ENCODE measurements around the gene NOVA1. TPM values are rescaled to one million over a fixed set of nuclear protein-coding genes. Genes with fewer than 3 reads are reported as not detected.

NOVA1 gene
- total RNA-seq, 1 donor from 2014 or later = 0.30 TPM

- no peaks in the 10 kb centered on the region for H3K9me3 Mint-ChIP-seq
- no peaks in the 10 kb centered on the region for H3K27me3 Mint-ChIP-seq
- intact Hi-C loops (cut with micrococcal nuclease) = no loop called here
- no peak for DNase-seq
- no peak overlapping the region for H3K27ac Mint-ChIP-seq
- no peaks in the 10 kb centered on the region for H3K36me3 Mint-ChIP-seq (ENCODE audit: low read depth)
- H3K4me1 Mint-ChIP-seq = no peaks in the 10 kb centered on the region
- H3K4me3 Mint-ChIP-seq = no peak overlapping the region
These were observed 143.7 kb downstream of the NOVA1 start for GRCh38 chr14:26454105-26454504.

GRCh38 chr14:26448181-26448855 lies 149.5 kb downstream of the NOVA1 start:
- no peak for DNase-seq
- intact Hi-C loops (cut with micrococcal nuclease) = no loop called here
- Mint-ChIP-seq H3K9me3 (peaks cover 3% of the 10 kb centered on the region), H3K27ac (no peak overlapping the region), H3K4me1 (no peaks in the 10 kb centered on the region), H3K4me3 (no peak overlapping the region), H3K27me3 (no peaks in the 10 kb centered on the region), H3K36me3 (ENCODE audit: low read depth) (no peaks in the 10 kb centered on the region)

DNA sequence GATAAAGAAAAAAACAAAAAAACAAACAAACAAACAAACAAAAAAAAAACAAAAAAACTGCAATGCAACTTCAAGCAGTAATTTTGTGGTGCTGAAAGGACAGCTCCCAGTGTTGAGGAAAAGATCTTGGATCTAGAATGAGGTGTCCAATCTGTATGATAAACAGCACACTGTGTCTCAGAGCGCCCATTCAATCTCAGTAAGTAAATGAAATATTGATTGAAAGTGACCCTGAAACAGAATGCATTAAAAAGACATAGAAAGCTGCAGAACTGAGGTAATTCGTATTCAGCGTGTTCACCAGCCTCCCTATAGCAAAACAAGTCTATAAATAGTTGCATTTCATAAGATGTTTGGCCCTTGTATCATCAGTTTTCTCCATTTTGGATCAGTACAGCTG lies 153.0 kb downstream of the NOVA1 start:
- H3K27ac Mint-ChIP-seq = no peak overlapping the region
- no peaks in the 10 kb centered on the region for H3K4me1 Mint-ChIP-seq
- H3K9me3 Mint-ChIP-seq = peaks cover 3% of the 10 kb centered on the region
- H3K27me3 Mint-ChIP-seq = no peaks in the 10 kb centered on the region
- H3K4me3 Mint-ChIP-seq = no peak overlapping the region
- intact Hi-C loops (cut with micrococcal nuclease) = no loop called here
- no peaks in the 10 kb centered on the region for H3K36me3 Mint-ChIP-seq (ENCODE audit: low read depth)
- DNase-seq = no peak

GRCh38 chr14:26443654-26444053 lies 154.2 kb downstream of the NOVA1 start:
- Mint-ChIP-seq H3K27me3 (no peaks in the 10 kb centered on the region), H3K4me3 (no peak overlapping the region), H3K4me1 (no peaks in the 10 kb centered on the region), H3K9me3 (peaks cover 3% of the 10 kb centered on the region), H3K36me3 (ENCODE audit: low read depth) (no peaks in the 10 kb centered on the region), H3K27ac (no peak overlapping the region)
- no peak for DNase-seq
- intact Hi-C loops (cut with micrococcal nuclease) = no loop called here

GRCh38 chr14:26429205-26429604 lies 168.6 kb downstream of the NOVA1 start:
- no peak for DNase-seq
- peaks cover 9% of the 10 kb centered on the region for H3K9me3 Mint-ChIP-seq
- no peaks in the 10 kb centered on the region for H3K36me3 Mint-ChIP-seq (ENCODE audit: low read depth)
- no peaks in the 10 kb centered on the region for H3K4me1 Mint-ChIP-seq
- H3K27ac Mint-ChIP-seq = no peak overlapping the region
- intact Hi-C loops (cut with micrococcal nuclease) = no loop called here
- H3K4me3 Mint-ChIP-seq = no peak overlapping the region
- no peaks in the 10 kb centered on the region for H3K27me3 Mint-ChIP-seq

DNA sequence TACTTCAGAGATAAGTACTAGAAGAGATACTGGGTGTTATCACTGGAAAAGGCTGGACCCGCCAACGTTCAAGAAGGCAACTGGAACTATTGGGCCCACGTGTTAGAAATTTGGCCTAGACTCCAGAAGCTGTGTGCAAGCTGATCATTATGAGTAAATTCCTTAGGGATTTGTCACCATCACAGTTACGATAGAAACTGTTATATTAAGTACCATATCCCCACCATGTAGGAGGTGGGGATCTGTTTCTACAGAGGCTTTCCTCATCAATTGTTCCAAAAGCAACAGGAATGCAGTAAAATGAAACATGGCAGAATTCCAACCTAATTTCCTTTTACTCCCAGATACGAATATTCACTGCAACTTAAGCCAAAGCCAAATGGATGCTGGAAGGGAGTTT lies 170.7 kb downstream of the NOVA1 start:
- no peaks in the 10 kb centered on the region for H3K4me1 Mint-ChIP-seq
- no peak overlapping the region for H3K4me3 Mint-ChIP-seq
- H3K9me3 Mint-ChIP-seq = peaks cover 9% of the 10 kb centered on the region
- no peaks in the 10 kb centered on the region for H3K27me3 Mint-ChIP-seq
- intact Hi-C loops (cut with micrococcal nuclease) = no loop called here
- H3K36me3 Mint-ChIP-seq (ENCODE audit: low read depth) = no peaks in the 10 kb centered on the region
- DNase-seq = no peak
- no peak overlapping the region for H3K27ac Mint-ChIP-seq

GRCh38 chr14:26424537-26424936 lies 173.3 kb downstream of the NOVA1 start:
- Mint-ChIP-seq H3K4me3 (no peak overlapping the region), H3K4me1 (no peaks in the 10 kb centered on the region), H3K36me3 (ENCODE audit: low read depth) (no peaks in the 10 kb centered on the region), H3K9me3 (peaks cover 5% of the 10 kb centered on the region), H3K27ac (no peak overlapping the region), H3K27me3 (no peaks in the 10 kb centered on the region)
- intact Hi-C loops (cut with micrococcal nuclease) = no loop called here
- no peak for DNase-seq

DNA sequence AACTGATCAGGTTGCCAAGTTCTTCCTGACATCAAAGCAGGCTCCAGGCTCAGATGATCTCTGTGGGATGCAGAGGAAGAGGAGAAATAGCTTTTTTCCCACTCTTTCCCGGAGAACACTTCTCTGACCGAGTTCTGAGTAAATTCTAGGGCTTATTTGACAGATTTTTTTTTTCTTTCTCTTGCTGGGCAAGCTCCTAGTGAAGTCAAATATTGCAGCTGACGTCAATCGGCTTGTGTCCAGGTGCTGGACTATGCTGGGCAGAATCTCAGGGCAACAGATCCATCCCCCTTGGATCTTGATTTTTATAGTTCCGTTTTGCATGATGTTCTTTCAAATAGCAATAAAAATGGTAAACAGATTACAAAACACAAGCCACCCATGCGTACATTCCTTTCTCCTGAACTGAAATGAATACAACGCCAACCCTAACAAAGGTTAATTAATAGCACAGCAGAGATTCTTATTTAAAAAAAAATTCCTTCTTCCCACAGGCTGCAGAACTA lies 182.2 kb downstream of the NOVA1 start:
- peaks cover 13% of the 10 kb centered on the region for H3K9me3 Mint-ChIP-seq
- no peak for DNase-seq
- H3K36me3 Mint-ChIP-seq (ENCODE audit: low read depth) = no peaks in the 10 kb centered on the region
- H3K27ac Mint-ChIP-seq = no peak overlapping the region
- no peaks in the 10 kb centered on the region for H3K27me3 Mint-ChIP-seq
- no peak overlapping the region for H3K4me3 Mint-ChIP-seq
- intact Hi-C loops (cut with micrococcal nuclease) = no loop called here
- H3K4me1 Mint-ChIP-seq = no peaks in the 10 kb centered on the region

DNA sequence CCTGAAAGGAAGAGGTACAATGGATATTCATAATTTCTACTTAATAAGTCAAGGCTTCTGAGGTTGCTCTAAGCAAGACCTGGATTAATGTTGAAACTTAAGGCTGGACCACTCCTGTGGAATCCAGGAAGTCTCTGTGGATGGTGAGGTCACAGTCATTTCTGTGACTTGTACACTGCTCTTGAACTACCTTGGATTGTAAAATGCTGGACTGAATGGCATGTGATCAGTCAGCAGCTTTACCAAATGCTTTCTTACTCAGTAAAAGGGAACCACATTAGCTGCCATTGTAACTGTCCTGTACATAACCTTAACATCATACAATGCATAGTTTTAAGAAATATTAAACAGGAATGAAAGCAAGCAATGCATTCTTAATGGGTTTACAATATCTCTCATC lies 182.9 kb downstream of the NOVA1 start:
- no peaks in the 10 kb centered on the region for H3K27me3 Mint-ChIP-seq
- DNase-seq = no peak
- peaks cover 15% of the 10 kb centered on the region for H3K9me3 Mint-ChIP-seq
- no peaks in the 10 kb centered on the region for H3K4me1 Mint-ChIP-seq
- no peak overlapping the region for H3K4me3 Mint-ChIP-seq
- H3K27ac Mint-ChIP-seq = no peak overlapping the region
- intact Hi-C loops (cut with micrococcal nuclease) = no loop called here
- no peaks in the 10 kb centered on the region for H3K36me3 Mint-ChIP-seq (ENCODE audit: low read depth)

GRCh38 chr14:26414103-26414502 lies 183.7 kb downstream of the NOVA1 start:
- Mint-ChIP-seq H3K4me3 (no peak overlapping the region), H3K27me3 (no peaks in the 10 kb centered on the region), H3K4me1 (no peaks in the 10 kb centered on the region), H3K36me3 (ENCODE audit: low read depth) (no peaks in the 10 kb centered on the region), H3K27ac (no peak overlapping the region), H3K9me3 (peaks cover 15% of the 10 kb centered on the region)
- intact Hi-C loops (cut with micrococcal nuclease) = no loop called here
- DNase-seq = no peak

DNA sequence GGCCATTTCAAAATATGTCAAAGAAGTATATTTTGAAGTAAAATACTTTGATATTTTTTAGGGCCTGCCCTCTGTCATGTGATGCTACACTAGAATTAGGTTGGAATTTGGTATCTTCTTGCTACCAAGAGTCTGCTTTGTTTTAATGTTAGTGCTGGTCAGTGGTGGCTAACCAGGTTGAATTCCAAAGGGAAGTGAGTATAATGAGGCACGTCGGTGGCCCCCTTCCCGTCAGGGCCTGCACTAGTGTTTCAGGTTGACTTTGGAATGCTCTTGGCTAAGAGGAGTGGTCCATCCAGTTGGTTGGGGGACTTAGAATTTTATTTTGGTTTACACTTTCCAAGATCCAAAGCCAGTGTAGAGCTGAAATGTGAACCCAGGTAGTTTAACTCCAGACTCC lies 185.4 kb downstream of the NOVA1 start:
- no peak for DNase-seq
- no peak overlapping the region for H3K27ac Mint-ChIP-seq
- H3K27me3 Mint-ChIP-seq = no peaks in the 10 kb centered on the region
- H3K4me1 Mint-ChIP-seq = no peaks in the 10 kb centered on the region
- intact Hi-C loops (cut with micrococcal nuclease) = no loop called here
- no peak overlapping the region for H3K4me3 Mint-ChIP-seq
- peaks cover 12% of the 10 kb centered on the region for H3K9me3 Mint-ChIP-seq
- no peaks in the 10 kb centered on the region for H3K36me3 Mint-ChIP-seq (ENCODE audit: low read depth)

GRCh38 chr14:26410189-26410685 lies 187.6 kb downstream of the NOVA1 start:
- no peak for DNase-seq
- Mint-ChIP-seq H3K27me3 (no peaks in the 10 kb centered on the region), H3K4me1 (no peaks in the 10 kb centered on the region), H3K27ac (no peak overlapping the region), H3K9me3 (peaks cover 4% of the 10 kb centered on the region), H3K4me3 (no peak overlapping the region), H3K36me3 (ENCODE audit: low read depth) (no peaks in the 10 kb centered on the region)
- intact Hi-C loops (cut with micrococcal nuclease) = no loop called here

DNA sequence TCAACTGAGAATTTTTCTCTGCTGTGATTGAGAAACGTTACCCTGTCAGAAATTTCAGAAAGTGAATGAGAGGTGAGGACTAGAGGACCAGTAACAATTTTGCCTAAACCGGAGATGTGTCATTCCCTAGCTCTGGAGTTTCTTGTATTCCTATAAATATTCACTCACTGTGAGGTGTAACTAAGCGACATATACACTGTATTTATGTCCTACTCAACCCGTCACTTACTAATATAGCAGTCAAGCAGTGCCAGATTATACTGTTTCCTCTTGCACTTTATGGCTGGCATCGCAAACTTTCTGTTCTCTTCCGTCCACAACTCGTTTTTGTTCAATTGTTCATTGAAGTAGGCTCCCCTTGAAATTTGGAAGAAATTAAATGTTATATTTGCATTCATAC lies 192.9 kb downstream of the NOVA1 start:
- intact Hi-C loops (cut with micrococcal nuclease) = no loop called here
- Mint-ChIP-seq H3K27me3 (no peaks in the 10 kb centered on the region), H3K36me3 (ENCODE audit: low read depth) (no peaks in the 10 kb centered on the region), H3K4me1 (no peaks in the 10 kb centered on the region), H3K4me3 (no peak overlapping the region), H3K27ac (no peak overlapping the region), H3K9me3 (no peaks in the 10 kb centered on the region)
- DNase-seq = no peak

- no peak for DNase-seq
- Mint-ChIP-seq H3K4me1 (no peaks in the 10 kb centered on the region), H3K9me3 (no peaks in the 10 kb centered on the region), H3K4me3 (no peak overlapping the region), H3K36me3 (ENCODE audit: low read depth) (no peaks in the 10 kb centered on the region), H3K27ac (no peak overlapping the region), H3K27me3 (no peaks in the 10 kb centered on the region)
- intact Hi-C loops (cut with micrococcal nuclease) = no loop called here
These were observed 194.1 kb downstream of the NOVA1 start for GRCh38 chr14:26403760-26404159.

GRCh38 chr14:26402126-26402525 lies 195.7 kb downstream of the NOVA1 start:
- Mint-ChIP-seq H3K9me3 (peaks cover 2% of the 10 kb centered on the region), H3K36me3 (ENCODE audit: low read depth) (no peaks in the 10 kb centered on the region), H3K27ac (no peak overlapping the region), H3K4me1 (no peaks in the 10 kb centered on the region), H3K4me3 (no peak overlapping the region), H3K27me3 (no peaks in the 10 kb centered on the region)
- intact Hi-C loops (cut with micrococcal nuclease) = no loop called here
- no peak for DNase-seq
